H9 (cell line): Measurements from ENCODE around the gene SLCO1B1. TPM values are rescaled to one million over a fixed set of nuclear protein-coding genes. Genes with fewer than 3 reads are reported as not detected.

Source experiments
- DNase-seq: peaks from one replicate; pipeline ENCODE4 v3.0.0-alpha.2; 2017
- H2AFZ ChIP-seq: one replicate; pipeline ENCODE4 v1.6.1; 2013; ENCODE audit warnings: mild to moderate bottlenecking, low read length, control low read depth, moderate library complexity
- H2AK5ac ChIP-seq: 2 replicates; pipeline ENCODE4 v1.6.1; 2013; ENCODE audit warnings: low read length, control low read depth, mixed read lengths; ENCODE audit not compliant: insufficient read length
- H2BK120ac ChIP-seq: one replicate; pipeline ENCODE4 v1.6.1; 2013; ENCODE audit warnings: low read depth, mild to moderate bottlenecking, low read length, control low read depth, inconsistent platforms; ENCODE audit not compliant: poor library complexity, severe bottlenecking
- H2BK12ac ChIP-seq: 2 replicates; pipeline ENCODE4 v1.6.1; 2013; ENCODE audit warnings: low read length, control low read depth, mixed read lengths, low read depth; ENCODE audit not compliant: insufficient read length
- H2BK15ac ChIP-seq: 2 replicates; pipeline ENCODE4 v1.6.1; 2013; ENCODE audit warnings: low read depth, low read length, control low read depth
- H2BK20ac ChIP-seq: one replicate; pipeline ENCODE4 v1.6.1; 2013; ENCODE audit warnings: low read depth, mild to moderate bottlenecking, low read length, control low read depth, inconsistent platforms; ENCODE audit not compliant: poor library complexity, severe bottlenecking
- H2BK5ac ChIP-seq: 2 replicates; pipeline ENCODE4 v1.6.1; 2013; ENCODE audit warnings: low read length, control low read depth, mixed read lengths; ENCODE audit not compliant: insufficient read length
- H3K14ac ChIP-seq: 2 replicates; pipeline ENCODE4 v1.6.1; 2013; ENCODE audit warnings: low read length, control low read depth; ENCODE audit not compliant: insufficient read depth
- H3K18ac ChIP-seq: 2 replicates; pipeline ENCODE4 v1.6.1; 2013; ENCODE audit warnings: low read depth, mild to moderate bottlenecking, mixed read lengths, low read length, control low read depth; ENCODE audit not compliant: insufficient read length
- H3K23ac ChIP-seq: 2 replicates; pipeline ENCODE4 v1.6.1; 2013; ENCODE audit warnings: low read length, control low read depth, mixed read lengths, low read depth; ENCODE audit not compliant: insufficient read length
- H3K23me2 ChIP-seq: 2 replicates; pipeline ENCODE4 v1.6.1; 2013; ENCODE audit warnings: low read depth, mild to moderate bottlenecking, mixed read lengths, low read length, control low read depth; ENCODE audit not compliant: insufficient read length, poor library complexity, severe bottlenecking
- H3K27ac ChIP-seq: 2 replicates; pipeline ENCODE4 v1.5.1; 2013; ENCODE audit warnings: low read length, control low read depth, mixed read lengths, low read depth; ENCODE audit not compliant: insufficient read length
- H3K27me3 ChIP-seq: 2 replicates; pipeline ENCODE4 v1.6.1; 2013; ENCODE audit warnings: low read length, control low read depth, inconsistent platforms; ENCODE audit not compliant: insufficient read depth
- H3K4ac ChIP-seq: 2 replicates; pipeline ENCODE4 v1.6.1; 2013; ENCODE audit warnings: low read depth, mild to moderate bottlenecking, control low read depth, inconsistent platforms, low read length, moderate library complexity
- H3K4me1 ChIP-seq: 2 replicates; pipeline ENCODE4 v1.6.1; 2013; ENCODE audit warnings: low read length, control low read depth, inconsistent platforms; ENCODE audit not compliant: insufficient read depth
- H3K4me2 ChIP-seq: 2 replicates; pipeline ENCODE4 v1.6.1; 2013; ENCODE audit warnings: low read length, control low read depth, mixed read lengths; ENCODE audit not compliant: insufficient read length, insufficient read depth
- H3K56ac ChIP-seq: 2 replicates; pipeline ENCODE4 v1.6.1; 2013; ENCODE audit warnings: low read depth, mild to moderate bottlenecking, mixed read lengths, low read length, control low read depth; ENCODE audit not compliant: insufficient read length
- H3K79me1 ChIP-seq: 2 replicates; pipeline ENCODE4 v1.6.1; 2013; ENCODE audit warnings: low read depth, mild to moderate bottlenecking, moderate library complexity, low read length, control low read depth, inconsistent platforms; ENCODE audit not compliant: insufficient read depth, poor library complexity, severe bottlenecking
- H3K79me2 ChIP-seq: 2 replicates; pipeline ENCODE4 v1.6.1; 2013; ENCODE audit warnings: low read length, control low read depth, inconsistent platforms; ENCODE audit not compliant: insufficient read depth
- H3K9ac ChIP-seq: 2 replicates; pipeline ENCODE4 v1.6.1; 2013; ENCODE audit warnings: low read length, control low read depth, mixed read lengths; ENCODE audit not compliant: insufficient read length; ENCODE audit errors: extremely low read depth
- H3K9me3 ChIP-seq: one replicate; pipeline ENCODE4 v1.6.1; 2013; ENCODE audit warnings: low read depth, low read length, inconsistent platforms; ENCODE audit not compliant: control insufficient read depth
- H3T11ph ChIP-seq: one replicate; pipeline ENCODE4 v1.6.1; 2013; ENCODE audit warnings: mild to moderate bottlenecking, low read length, control low read depth, inconsistent platforms
- H4K20me1 ChIP-seq: one replicate; pipeline ENCODE4 v1.6.1; 2013; ENCODE audit not compliant: control insufficient read depth, insufficient read length, insufficient read depth
- H4K5ac ChIP-seq: 2 replicates; pipeline ENCODE4 v1.6.1; 2013; ENCODE audit warnings: low read depth, mild to moderate bottlenecking, mixed read lengths, low read length, control low read depth; ENCODE audit not compliant: insufficient read length
- H4K8ac ChIP-seq: replicated peaks from 2 replicates; pipeline ENCODE4 v1.6.1; 2013; ENCODE audit warnings: low read length, control low read depth, mixed read lengths, low read depth; ENCODE audit not compliant: insufficient read length
- H4K91ac ChIP-seq: 2 replicates; pipeline ENCODE4 v1.6.1; 2013; ENCODE audit warnings: low read depth, mild to moderate bottlenecking, moderate library complexity, mixed read lengths, low read length, control low read depth; ENCODE audit not compliant: insufficient read length
- H3K27ac Mint-ChIP-seq, 3 experiments: 2 replicates in 2 of 3; 3 replicates in 1 of 3; pipeline ENCODE4 v1.8.0; 2020 to 2021; ENCODE audit warnings: mixed read lengths in 3 of 3, mild to moderate bottlenecking in 1 of 3, moderate library complexity in 1 of 3
- H3K27me3 Mint-ChIP-seq: 2 replicates; pipeline ENCODE4 v1.8.0; 2021; ENCODE audit warnings: low read depth, mild to moderate bottlenecking, moderate library complexity, mixed read lengths
- H3K36me3 Mint-ChIP-seq, 3 experiments: 2 replicates in 2 of 3; 3 replicates in 1 of 3; pipeline ENCODE4 v1.8.0; 2020 to 2021; ENCODE audit warnings: low read depth in 3 of 3, mixed read lengths in 3 of 3; ENCODE audit not compliant: insufficient read depth in 1 of 3
- H3K4me1 Mint-ChIP-seq, 2 experiments: 2 replicates each; pipeline ENCODE4 v1.8.0; 2020; ENCODE audit warnings: mixed read lengths in 2 of 2
- H3K4me3 Mint-ChIP-seq, 2 experiments: 2 replicates in 1 of 2; 3 replicates in 1 of 2; pipeline ENCODE4 v1.8.0; 2020 to 2021; ENCODE audit warnings: mild to moderate bottlenecking in 2 of 2, mixed read lengths in 2 of 2, moderate library complexity in 1 of 2
- H3K9me3 Mint-ChIP-seq, 2 experiments: 2 replicates in 1 of 2; 3 replicates in 1 of 2; pipeline ENCODE4 v1.8.0; 2020; ENCODE audit warnings: mild to moderate bottlenecking in 2 of 2, mixed read lengths in 2 of 2, moderate library complexity in 1 of 2
- WGBS: extraction: QIAGEN DNeasy Blood & Tissue Kit; methylation state at CpG from one replicate; pipeline ENCODE4 v1.1.7; 2013; ENCODE audit warnings: missing lambda C conversion rate, low lambda C conversion rate, mixed read lengths; ENCODE audit not compliant: insufficient read length; ENCODE audit errors: extremely low coverage; 5-methylcytosine and 5-hydroxymethylcytosine counted together
- total RNA-seq: library from RNA; stranded (reverse); gene quantifications from 2 replicates; pipeline ENCODE4 v1.2.1, GENCODE V29; 2021
- TF ChIP-seq, protein P1 (sequence below): fragments of 200-600 bp; sonication (generic); conservative IDR thresholded peaks from 3 replicates; pipeline ENCODE4 v1.8.0; 2021; ENCODE audit warnings: antibody characterized with exemption, mild to moderate bottlenecking

Gene SLCO1B1
- total RNA-seq, 1 experiment from 2014 or later: 0.09 TPM

DNA sequence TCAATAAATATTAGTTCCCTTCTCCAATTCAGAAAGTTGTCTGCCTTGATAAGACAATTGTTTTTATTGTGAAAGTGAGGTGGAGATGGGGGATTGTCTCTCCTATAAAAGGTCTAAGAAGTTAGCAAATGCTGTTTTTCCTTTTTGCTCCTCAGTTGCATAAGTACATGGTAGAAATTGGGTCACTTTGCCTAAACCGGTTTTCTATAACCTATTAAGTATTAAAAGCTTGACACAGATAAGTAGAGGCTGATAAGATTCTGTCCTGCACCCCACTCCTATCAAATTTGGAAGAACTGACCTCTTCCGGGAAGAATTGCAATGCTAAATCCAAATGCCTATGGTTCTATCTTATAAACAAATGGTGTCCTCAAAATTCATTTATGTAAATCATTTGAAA, 7.0 kb downstream of the SLCO1B1 start:
- no peaks in the 10 kb centered on the region for H3K4me1 ChIP-seq
- no peak overlapping the region for H3K14ac ChIP-seq
- no peak overlapping the region for H2BK12ac ChIP-seq
- no peaks in the 10 kb centered on the region for H3K9me3 ChIP-seq
- H3K23ac ChIP-seq: no peak overlapping the region
- Mint-ChIP-seq H3K9me3 (peaks cover 25 to 30% of the 10 kb centered on the region in 2 experiments), H3K4me1 (no peaks in the 10 kb centered on the region), H3K27ac (no peak overlapping the region), H3K36me3 (peaks cover 7 to 26% (median 8%) of the 10 kb centered on the region in 3 experiments), H3K27me3 (no peaks in the 10 kb centered on the region; the same call in 1 of the 2 replicates), H3K4me3 (no peak overlapping the region)
- H3K18ac ChIP-seq: no peak overlapping the region
- H3K9ac ChIP-seq: no peak overlapping the region
- H3K27ac ChIP-seq: no peak overlapping the region
- no peak overlapping the region for H2BK15ac ChIP-seq
- H4K91ac ChIP-seq: no peak overlapping the region
- no peak overlapping the region for H3K56ac ChIP-seq
- TF ChIP-seq, protein P1, sequence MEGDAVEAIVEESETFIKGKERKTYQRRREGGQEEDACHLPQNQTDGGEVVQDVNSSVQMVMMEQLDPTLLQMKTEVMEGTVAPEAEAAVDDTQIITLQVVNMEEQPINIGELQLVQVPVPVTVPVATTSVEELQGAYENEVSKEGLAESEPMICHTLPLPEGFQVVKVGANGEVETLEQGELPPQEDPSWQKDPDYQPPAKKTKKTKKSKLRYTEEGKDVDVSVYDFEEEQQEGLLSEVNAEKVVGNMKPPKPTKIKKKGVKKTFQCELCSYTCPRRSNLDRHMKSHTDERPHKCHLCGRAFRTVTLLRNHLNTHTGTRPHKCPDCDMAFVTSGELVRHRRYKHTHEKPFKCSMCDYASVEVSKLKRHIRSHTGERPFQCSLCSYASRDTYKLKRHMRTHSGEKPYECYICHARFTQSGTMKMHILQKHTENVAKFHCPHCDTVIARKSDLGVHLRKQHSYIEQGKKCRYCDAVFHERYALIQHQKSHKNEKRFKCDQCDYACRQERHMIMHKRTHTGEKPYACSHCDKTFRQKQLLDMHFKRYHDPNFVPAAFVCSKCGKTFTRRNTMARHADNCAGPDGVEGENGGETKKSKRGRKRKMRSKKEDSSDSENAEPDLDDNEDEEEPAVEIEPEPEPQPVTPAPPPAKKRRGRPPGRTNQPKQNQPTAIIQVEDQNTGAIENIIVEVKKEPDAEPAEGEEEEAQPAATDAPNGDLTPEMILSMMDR: no peak
- no peak overlapping the region for H2BK20ac ChIP-seq
- H3K23me2 ChIP-seq: no peaks in the 10 kb centered on the region
- H2AK5ac ChIP-seq: no peak overlapping the region
- WGBS: no CpG with 5 or more reads among the region's 2 CpGs
- no peak overlapping the region for H2BK120ac ChIP-seq
- H4K5ac ChIP-seq: no peak overlapping the region
- H3K79me1 ChIP-seq: no peaks in the 10 kb centered on the region
- no peaks in the 10 kb centered on the region for H4K20me1 ChIP-seq
- no peak overlapping the region for H3K4ac ChIP-seq
- H3K27me3 ChIP-seq: no peaks in the 10 kb centered on the region
- no peaks in the 10 kb centered on the region for H3K79me2 ChIP-seq
- no peak overlapping the region for H2AFZ ChIP-seq
- no peak overlapping the region for H4K8ac ChIP-seq
- no peak overlapping the region for H3T11ph ChIP-seq
- no peak overlapping the region for H2BK5ac ChIP-seq
- no peak overlapping the region for H3K4me2 ChIP-seq
- DNase-seq: no peak
